MM.1S (cell line): ENCODE results near the gene CCDC148.

Experiments
- EZH2 ChIP-seq: fragments of 300-600 bp; sonication (generic); optimal IDR thresholded peaks from 2 replicates; pipeline ENCODE3; 2017; ENCODE audit warnings: low read depth, mild to moderate bottlenecking, antibody characterized with exemption, low read length, mixed read lengths
- TF ChIP-seq, protein P1 (sequence below): fragments of 300-600 bp; sonication (generic); IDR thresholded peaks from 2 replicates; pipeline ENCODE4 v1.5.1; 2016; ENCODE audit warnings: antibody characterized with exemption, low read length, mixed read lengths

DNA sequence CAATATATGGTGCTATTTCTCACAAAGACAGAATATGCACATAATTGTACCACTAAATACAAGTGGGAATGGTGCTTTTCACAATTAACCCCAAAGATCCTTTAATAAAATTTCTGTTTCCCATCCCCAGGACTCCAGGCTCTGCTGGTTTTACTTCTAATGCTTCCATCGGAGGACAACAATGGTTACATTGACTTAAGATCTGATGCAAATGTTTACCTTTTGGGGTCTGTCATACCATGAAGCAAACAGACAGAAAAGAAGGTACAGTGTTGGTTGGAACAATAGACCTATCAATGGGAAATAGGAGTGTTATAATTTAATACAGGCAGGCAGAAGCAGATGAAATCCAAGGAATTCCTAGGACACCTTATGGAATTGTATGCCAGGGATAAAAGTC, 249.2 kb downstream of the CCDC148 start:
- TF ChIP-seq, protein P1, sequence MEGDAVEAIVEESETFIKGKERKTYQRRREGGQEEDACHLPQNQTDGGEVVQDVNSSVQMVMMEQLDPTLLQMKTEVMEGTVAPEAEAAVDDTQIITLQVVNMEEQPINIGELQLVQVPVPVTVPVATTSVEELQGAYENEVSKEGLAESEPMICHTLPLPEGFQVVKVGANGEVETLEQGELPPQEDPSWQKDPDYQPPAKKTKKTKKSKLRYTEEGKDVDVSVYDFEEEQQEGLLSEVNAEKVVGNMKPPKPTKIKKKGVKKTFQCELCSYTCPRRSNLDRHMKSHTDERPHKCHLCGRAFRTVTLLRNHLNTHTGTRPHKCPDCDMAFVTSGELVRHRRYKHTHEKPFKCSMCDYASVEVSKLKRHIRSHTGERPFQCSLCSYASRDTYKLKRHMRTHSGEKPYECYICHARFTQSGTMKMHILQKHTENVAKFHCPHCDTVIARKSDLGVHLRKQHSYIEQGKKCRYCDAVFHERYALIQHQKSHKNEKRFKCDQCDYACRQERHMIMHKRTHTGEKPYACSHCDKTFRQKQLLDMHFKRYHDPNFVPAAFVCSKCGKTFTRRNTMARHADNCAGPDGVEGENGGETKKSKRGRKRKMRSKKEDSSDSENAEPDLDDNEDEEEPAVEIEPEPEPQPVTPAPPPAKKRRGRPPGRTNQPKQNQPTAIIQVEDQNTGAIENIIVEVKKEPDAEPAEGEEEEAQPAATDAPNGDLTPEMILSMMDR = no peak
- no peak for TF ChIP-seq EZH2
